K562 (cell line): ENCODE measurements around the gene FAM43B. TPM values are rescaled to one million over a fixed set of nuclear protein-coding genes. Genes with fewer than 3 reads are reported as not detected.

Source experiments
- ATAC-seq: fragments of 200-7000 bp; cut with Tn5 transposase; 3 replicates; pipeline ENCODE4 v1.9.1; 2020; ENCODE audit warnings: moderate library complexity
- BruUV-seq: library from RNA; stranded (reverse); fragments of 400-500 nt; replicated peaks from 2 replicates; lab custom pipeline; 2021; lab: Mats Ljungman, UMichigan
- CTCF ChIA-PET: fragments of 300-600 bp; formaldehyde crosslinking; extraction: SDS; loops from one replicate; lab custom pipeline; 2021; ENCODE audit warnings: low intra/inter-chr PET ratio; lab: Yijun Ruan, JAX
- POLR2A ChIA-PET: fragments of 300-600, 350-650 bp; sonication (Branson Sonifier 250); formaldehyde crosslinking; extraction: SDS; loops from one replicate; lab custom pipeline; 2021; ENCODE audit warnings: antibody characterized with exemption, inconsistent platforms; lab: Yijun Ruan, JAX
- DNase-seq, 4 experiments: peaks; one replicate each; pipeline versions ENCODE4 v3.0.0 to v3.0.0-alpha.2; 2011 to 2018; ENCODE audit warnings: low spot score in 3 of 4, mixed read lengths in 3 of 4; ENCODE audit errors: extremely low read depth in 1 of 4
- FAIRE-seq: peaks from 2 replicates; lab custom pipeline; 2011; peaks lifted over from hg19 to GRCh38; lab: Jason Lieb, UNC
- H2AFZ ChIP-seq: 2 replicates; pipeline ENCODE4 v1.6.0; 2011; ENCODE audit warnings: low read depth, low read length, control low read depth, inconsistent platforms
- H3K27ac ChIP-seq: fragments of 200-600 bp; 3 replicates; pipeline ENCODE4 v1.8.0; 2011; ENCODE audit warnings: low read depth, mild to moderate bottlenecking, control low read depth, inconsistent platforms, low read length, moderate library complexity, mixed read lengths; ENCODE audit errors: extremely low read depth
- H3K27me3 ChIP-seq, 2 experiments: fragments of 300-600 bp in 1 of 2; 2 replicates in 1 of 2; 3 replicates in 1 of 2; pipeline versions ENCODE4 v1.6.0 to v1.8.0; 2011; ENCODE audit warnings: inconsistent platforms in 2 of 2, low read length in 2 of 2, mild to moderate bottlenecking in 1 of 2, mixed read lengths in 1 of 2, moderate library complexity in 1 of 2; ENCODE audit not compliant: control insufficient read depth in 2 of 2, insufficient read depth in 2 of 2
- H3K36me3 ChIP-seq: fragments of 300-600 bp; 3 replicates; pipeline ENCODE4 v1.8.0; 2011; ENCODE audit warnings: mild to moderate bottlenecking, low read length, inconsistent platforms; ENCODE audit not compliant: control insufficient read depth, insufficient read depth
- H3K4me1 ChIP-seq, 2 experiments: fragments of 200-600 bp in 1 of 2; replicated peaks in 1 of 2; 2 replicates in 1 of 2; 3 replicates in 1 of 2; pipeline versions ENCODE4 v1.5.1 to v1.8.0; 2011; ENCODE audit warnings: inconsistent platforms in 2 of 2, low read length in 2 of 2, mild to moderate bottlenecking in 1 of 2, mixed read lengths in 1 of 2, moderate library complexity in 1 of 2; ENCODE audit not compliant: control insufficient read depth in 2 of 2, insufficient read depth in 2 of 2
- H3K4me2 ChIP-seq: 2 replicates; pipeline ENCODE4 v1.6.1; 2011; ENCODE audit warnings: low read length, control low read depth, inconsistent platforms, mixed read lengths; ENCODE audit not compliant: insufficient read depth
- H3K4me3 ChIP-seq: fragments of 200-600 bp; sonication (generic), shearing (Covaris generic); 2 replicates; pipeline ENCODE4 v1.5.1; 2016; ENCODE audit warnings: control low read depth, inconsistent platforms
- H3K79me2 ChIP-seq: fragments of 200-600 bp; 3 replicates; pipeline ENCODE4 v1.8.0; 2011; ENCODE audit warnings: low read length, inconsistent platforms; ENCODE audit not compliant: control insufficient read depth, insufficient read depth
- H3K9ac ChIP-seq, 2 experiments: 2 replicates each; pipeline versions ENCODE4 v1.6.0 to v1.6.1; 2011; ENCODE audit warnings: low read depth in 2 of 2, low read length in 2 of 2, control low read depth in 1 of 2, inconsistent platforms in 1 of 2, mild to moderate bottlenecking in 1 of 2, mixed read lengths in 1 of 2; ENCODE audit not compliant: insufficient read depth in 1 of 2
- H3K9me1 ChIP-seq: one replicate; pipeline ENCODE4 v1.6.0; 2011; ENCODE audit warnings: inconsistent platforms, mild to moderate bottlenecking, low read length, moderate library complexity; ENCODE audit not compliant: control insufficient read depth, insufficient read depth
- H3K9me3 ChIP-seq: replicated peaks from 2 replicates; pipeline ENCODE4 v1.5.1; 2011; ENCODE audit warnings: low read depth, low read length, inconsistent platforms; ENCODE audit not compliant: control insufficient read depth, insufficient read depth
- H4K20me1 ChIP-seq: replicated peaks from 2 replicates; pipeline ENCODE4 v1.6.1; 2011; ENCODE audit warnings: low read length, inconsistent platforms, mixed read lengths; ENCODE audit not compliant: control insufficient read depth, insufficient read depth
- HNRNPLL ChIP-seq: fragments of 200-400 bp; formaldehyde crosslinking; IDR thresholded peaks from 2 replicates; pipeline ENCODE4 v1.6.1; 2017; ENCODE audit warnings: low read length, low read depth, mild to moderate bottlenecking; ENCODE audit not compliant: poor library complexity, severe bottlenecking
- RBFOX2 ChIP-seq: fragments of 200-400 bp; formaldehyde crosslinking; IDR thresholded peaks from 2 replicates; pipeline ENCODE4 v1.6.1; 2017; ENCODE audit warnings: low read depth, mild to moderate bottlenecking, low read length, moderate library complexity
- STAG1 ChIP-seq: sonication (generic); formaldehyde crosslinking; IDR thresholded peaks from 2 replicates; pipeline ENCODE4 v1.5.0; 2020; ENCODE audit warnings: missing genetic modification reagents, borderline replicate concordance
- ZBTB43 ChIP-seq: sonication (generic); formaldehyde crosslinking; IDR thresholded peaks from 2 replicates; pipeline ENCODE4 v1.8.0; 2023; ENCODE audit warnings: mild to moderate bottlenecking, missing genetic modification reagents
- ZNF584 ChIP-seq: fragments of 200-800 bp; sonication (Bioruptor generic); IDR thresholded peaks from 2 replicates; pipeline ENCODE4 v1.6.1; 2016; ENCODE audit warnings: low read depth, mild to moderate bottlenecking, missing genetic modification characterization, missing compliant biosample characterization
- WGBS: fragments of 100-300 bp; shearing (Covaris generic); methylation state at CpG from one replicate; pipeline ENCODE4 v1.1.6; 2016; ENCODE audit warnings: low coverage, mixed read lengths; ENCODE audit not compliant: insufficient coverage; ENCODE audit errors: missing lambda C conversion rate; 5-methylcytosine and 5-hydroxymethylcytosine counted together
- in situ Hi-C: fragments of 300-500 bp; cut with MboI; formaldehyde crosslinking; loops from 4 replicates; pipeline ENCODE4 v1.15.0; 2018; ENCODE audit warnings: inconsistent platforms, mixed read lengths
- intact Hi-C: fragments of 100-400 bp; cut with micrococcal nuclease; formaldehyde crosslinking; loops from 2 replicates; pipeline ENCODE4 v1.14.2; 2022
- polyA plus RNA-seq, 8 experiments: library from polyadenylated mRNA; depleted of rRNA in 4 of 8; stranded (reverse) in 5 of 8; unstranded in 3 of 8; fragments of >200 nt; fragmentation: Nextera tagmentation in 2 of 8; fragmentation: Illumina TruSeq in 1 of 8; extraction: Ambion mirVana in 2 of 8; extraction: Trizol in 1 of 8; gene quantifications; 2 replicates each; pipeline versions ENCODE4 v1.2.1 to v1.2.3, GENCODE V29; 2011 to 2014; ENCODE audit warnings: inconsistent platforms in 1 of 8, missing spikeins in 1 of 8
- total RNA-seq, 7 experiments: library from RNA; depleted of rRNA in 6 of 7; stranded (reverse); fragments of >200 nt in 6 of 7; fragmentation: Illumina TruSeq in 2 of 7; extraction: Trizol in 2 of 7; gene quantifications; 2 replicates each; pipeline versions ENCODE4 v1.2.1 to v1.2.3, GENCODE V29; 2011 to 2021; ENCODE audit warnings: low replicate concordance in 1 of 7
- TF ChIP-seq, protein P1 (sequence below), 3 experiments: IDR thresholded peaks in 2 of 3; conservative IDR thresholded peaks in 1 of 3; 2 replicates each; pipeline ENCODE4 v1.5.1; 2011 to 2012; ENCODE audit warnings: low read length in 3 of 3, mild to moderate bottlenecking in 3 of 3, control low read depth in 2 of 3, improper control_type of control experiment in 1 of 3, inconsistent platforms in 1 of 3, low read depth in 1 of 3, mixed read lengths in 1 of 3, moderate library complexity in 1 of 3; ENCODE audit not compliant: insufficient read depth in 2 of 3
- TF ChIP-seq, protein P2 (sequence below): sonication (generic); formaldehyde crosslinking; IDR thresholded peaks from 2 replicates; pipeline ENCODE4 v1.9.0; 2022; ENCODE audit warnings: mild to moderate bottlenecking, missing genetic modification reagents

Gene FAM43B
- total and polyA plus RNA-seq, 9 of the 15 experiments (the other 6 are each of a cell fraction or from before 2014, with no cell fraction given), result not detected

GRCh38 chr1:20584890-20585289, 32.5 kb downstream of the FAM43B start (continued):
- no peak for TF ChIP-seq ZBTB43 (CRISPR knock-in tag)
- no peak for TF ChIP-seq HNRNPLL
- no peak for TF ChIP-seq STAG1 (CRISPR knock-in tag)
- TF ChIP-seq ZNF584 (CRISPR knock-in tag), result no peak
- no peak for TF ChIP-seq RBFOX2

GRCh38 chr1:20586953-20587660, 34.7 kb downstream of the FAM43B start:
- WGBS, result 2% methylated on average over 10 of the region's 10 CpGs
- FAIRE-seq, result no peak

More at GRCh38 chr1:20586953-20587660, 34.7 kb downstream of the FAM43B start:
- no TSS peak for BruUV-seq
- TF ChIP-seq, protein P1, sequence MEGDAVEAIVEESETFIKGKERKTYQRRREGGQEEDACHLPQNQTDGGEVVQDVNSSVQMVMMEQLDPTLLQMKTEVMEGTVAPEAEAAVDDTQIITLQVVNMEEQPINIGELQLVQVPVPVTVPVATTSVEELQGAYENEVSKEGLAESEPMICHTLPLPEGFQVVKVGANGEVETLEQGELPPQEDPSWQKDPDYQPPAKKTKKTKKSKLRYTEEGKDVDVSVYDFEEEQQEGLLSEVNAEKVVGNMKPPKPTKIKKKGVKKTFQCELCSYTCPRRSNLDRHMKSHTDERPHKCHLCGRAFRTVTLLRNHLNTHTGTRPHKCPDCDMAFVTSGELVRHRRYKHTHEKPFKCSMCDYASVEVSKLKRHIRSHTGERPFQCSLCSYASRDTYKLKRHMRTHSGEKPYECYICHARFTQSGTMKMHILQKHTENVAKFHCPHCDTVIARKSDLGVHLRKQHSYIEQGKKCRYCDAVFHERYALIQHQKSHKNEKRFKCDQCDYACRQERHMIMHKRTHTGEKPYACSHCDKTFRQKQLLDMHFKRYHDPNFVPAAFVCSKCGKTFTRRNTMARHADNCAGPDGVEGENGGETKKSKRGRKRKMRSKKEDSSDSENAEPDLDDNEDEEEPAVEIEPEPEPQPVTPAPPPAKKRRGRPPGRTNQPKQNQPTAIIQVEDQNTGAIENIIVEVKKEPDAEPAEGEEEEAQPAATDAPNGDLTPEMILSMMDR (IDR thresholded peaks at IDR 0.05 in 2 of 3, conservative IDR thresholded peaks at IDR 0.05 in 1 of 3; ENCODE audit: insufficient read depth in 2 of 3, low read depth in 1 of 3, low read length in 3 of 3), result peak in 1 of 3 experiments; percentile 15; a peak in 1 of 6 replicates
- TF ChIP-seq, protein P2, sequence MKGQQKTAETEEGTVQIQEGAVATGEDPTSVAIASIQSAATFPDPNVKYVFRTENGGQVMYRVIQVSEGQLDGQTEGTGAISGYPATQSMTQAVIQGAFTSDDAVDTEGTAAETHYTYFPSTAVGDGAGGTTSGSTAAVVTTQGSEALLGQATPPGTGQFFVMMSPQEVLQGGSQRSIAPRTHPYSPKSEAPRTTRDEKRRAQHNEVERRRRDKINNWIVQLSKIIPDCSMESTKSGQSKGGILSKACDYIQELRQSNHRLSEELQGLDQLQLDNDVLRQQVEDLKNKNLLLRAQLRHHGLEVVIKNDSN (CRISPR knock-in tag), result no peak
- TF ChIP-seq, all 486 proteins: peak for 1
- ChIA-PET CTCF (no interaction called here), POLR2A (interaction anchor here (0.7 to 0.8 kb wide), 3 partner anchors 13 to 81 kb away, joined by 3 read pairs; no protein-coding TSS in a partner anchor)
- no peak overlapping the region for H3K4me3 ChIP-seq
- H2AFZ ChIP-seq, result no peak overlapping the region
- no peak overlapping the region; a peak in 1 of 4 replicates for H3K9ac ChIP-seq
- no peaks in the 10 kb centered on the region for H3K79me2 ChIP-seq
- DNase-seq (no peak), ATAC-seq (peak; percentile 57)
- H3K9me3 ChIP-seq, result no peaks in the 10 kb centered on the region
- peaks cover 24 to 50% of the 10 kb centered on the region in 2 experiments for H3K27me3 ChIP-seq
- no peak overlapping the region for H3K27ac ChIP-seq
- peaks cover 3 to 10% of the 10 kb centered on the region in 2 experiments; a peak in 3 of 5 replicates for H3K4me1 ChIP-seq
- H3K4me2 ChIP-seq, result no peak overlapping the region
- H3K9me1 ChIP-seq, result no peaks in the 10 kb centered on the region
- intact Hi-C loops, result no loop called here
- H4K20me1 ChIP-seq, result 0 out of 2 replicates have a peak, but pooled peaks cover 3% of the 10 kb centered on the region
- in situ Hi-C loops, result no loop called here
- H3K36me3 ChIP-seq, result no peaks in the 10 kb centered on the region
